Measurements from ENCODE around the gene VEGFB. TPM values are rescaled to one million over a fixed set of nuclear protein-coding genes. Genes with fewer than 3 reads are reported as not detected.

Gene VEGFB
- total RNA-seq, 1 experiment from 2014 or later = 101 TPM

DNA sequence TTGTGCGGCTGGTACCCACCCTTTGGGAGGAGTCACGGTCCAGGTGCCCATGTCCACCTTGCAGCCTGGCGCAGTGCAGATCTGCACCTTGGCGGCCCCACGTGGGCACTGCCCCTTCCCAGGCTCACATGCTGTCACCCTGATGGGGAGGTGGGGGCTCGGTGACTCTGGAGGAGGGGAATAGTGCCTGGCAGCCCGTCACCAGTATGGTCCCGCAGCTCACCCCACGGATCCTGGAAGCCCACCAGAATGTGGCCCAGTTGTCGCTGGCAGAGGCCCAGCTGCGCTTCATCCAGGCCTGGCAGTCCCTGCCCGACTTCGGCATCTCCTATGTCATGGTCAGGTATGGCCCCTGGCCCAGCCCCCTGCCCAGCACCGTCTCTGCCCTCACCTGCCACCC is 13.6 kb upstream of the VEGFB start:
- ATAC-seq = no peak; the same call in 1 of the 2 replicates
- POLR2A ChIA-PET = interaction anchor here (0.5 kb wide), 1 partner anchor 11 kb away, joined by 5 read pairs; no protein-coding TSS in a partner anchor
- intact Hi-C loops (cut with micrococcal nuclease; ENCODE audit: unreplicated experiment) (no loop called here), in situ Hi-C loops (cut with HindIII; ENCODE audit: low pct_unique_long_range_greater_than_20kb, low sequenced_read_pairs) (no loop called here)
- no peaks in the 10 kb centered on the region for H3K9me3 ChIP-seq (ENCODE audit: control insufficient read depth, insufficient read depth, low read depth, low read length)
- peaks cover 2% of the 10 kb centered on the region for H3K36me3 ChIP-seq (ENCODE audit: control insufficient read depth, insufficient read depth, low read length)
- H3K27ac ChIP-seq (ENCODE audit: low read length) = no peak overlapping the region
- DNase-seq (ENCODE audit: low read depth, low spot score) = no peak
- CTCF ChIA-PET = no interaction called here
- no TSS peak for BruUV-seq (replicated peaks)
- H3K27me3 ChIP-seq (ENCODE audit: control insufficient read depth, insufficient read depth, low read length) = no peaks in the 10 kb centered on the region
- H3K4me1 ChIP-seq (ENCODE audit: control insufficient read depth, insufficient read depth, low read length) = no peaks in the 10 kb centered on the region; the same call in none of the 2 replicates
- TF ChIP-seq TCF7L2 (IDR thresholded peaks at IDR 0.05; ENCODE audit: low read depth, low read length) = no peak
- TF ChIP-seq SIN3A (IDR thresholded peaks at IDR 0.05; ENCODE audit: borderline replicate concordance, insufficient read depth, low read depth, low read length) = no peak
- TF ChIP-seq, protein P1, sequence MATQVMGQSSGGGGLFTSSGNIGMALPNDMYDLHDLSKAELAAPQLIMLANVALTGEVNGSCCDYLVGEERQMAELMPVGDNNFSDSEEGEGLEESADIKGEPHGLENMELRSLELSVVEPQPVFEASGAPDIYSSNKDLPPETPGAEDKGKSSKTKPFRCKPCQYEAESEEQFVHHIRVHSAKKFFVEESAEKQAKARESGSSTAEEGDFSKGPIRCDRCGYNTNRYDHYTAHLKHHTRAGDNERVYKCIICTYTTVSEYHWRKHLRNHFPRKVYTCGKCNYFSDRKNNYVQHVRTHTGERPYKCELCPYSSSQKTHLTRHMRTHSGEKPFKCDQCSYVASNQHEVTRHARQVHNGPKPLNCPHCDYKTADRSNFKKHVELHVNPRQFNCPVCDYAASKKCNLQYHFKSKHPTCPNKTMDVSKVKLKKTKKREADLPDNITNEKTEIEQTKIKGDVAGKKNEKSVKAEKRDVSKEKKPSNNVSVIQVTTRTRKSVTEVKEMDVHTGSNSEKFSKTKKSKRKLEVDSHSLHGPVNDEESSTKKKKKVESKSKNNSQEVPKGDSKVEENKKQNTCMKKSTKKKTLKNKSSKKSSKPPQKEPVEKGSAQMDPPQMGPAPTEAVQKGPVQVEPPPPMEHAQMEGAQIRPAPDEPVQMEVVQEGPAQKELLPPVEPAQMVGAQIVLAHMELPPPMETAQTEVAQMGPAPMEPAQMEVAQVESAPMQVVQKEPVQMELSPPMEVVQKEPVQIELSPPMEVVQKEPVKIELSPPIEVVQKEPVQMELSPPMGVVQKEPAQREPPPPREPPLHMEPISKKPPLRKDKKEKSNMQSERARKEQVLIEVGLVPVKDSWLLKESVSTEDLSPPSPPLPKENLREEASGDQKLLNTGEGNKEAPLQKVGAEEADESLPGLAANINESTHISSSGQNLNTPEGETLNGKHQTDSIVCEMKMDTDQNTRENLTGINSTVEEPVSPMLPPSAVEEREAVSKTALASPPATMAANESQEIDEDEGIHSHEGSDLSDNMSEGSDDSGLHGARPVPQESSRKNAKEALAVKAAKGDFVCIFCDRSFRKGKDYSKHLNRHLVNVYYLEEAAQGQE (IDR thresholded peaks at IDR 0.05; ENCODE audit: insufficient read depth in 1 of 2, low read depth in 2 of 2, low read length in 1 of 2) = no peak
- no peak overlapping the region for H3K4me3 ChIP-seq (ENCODE audit: low read depth in 2 of 2, low read length in 2 of 2)

DNA sequence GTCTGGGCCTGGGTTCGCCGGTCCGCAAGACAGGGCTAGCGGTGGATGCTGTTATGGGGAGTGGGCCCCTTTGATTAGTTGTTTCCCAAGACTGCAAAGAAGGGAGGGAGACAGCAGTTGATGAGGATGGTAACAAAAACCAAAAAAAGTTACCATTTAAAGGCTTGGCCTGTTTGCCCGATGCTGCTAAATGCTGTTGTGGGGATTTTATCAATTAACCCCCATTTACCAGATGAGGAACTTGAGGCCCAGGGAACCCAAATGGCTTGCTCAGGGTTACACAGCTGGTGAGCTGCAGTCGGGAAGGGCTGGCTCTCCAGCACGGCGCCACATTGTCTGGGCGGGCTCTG is 11.8 kb upstream of the VEGFB start:
- Histone ChIP-seq H3K4me1 (ENCODE audit: control insufficient read depth, insufficient read depth, low read length) (peaks cover 5% of the 10 kb centered on the region), H3K27ac (ENCODE audit: low read length) (no peak overlapping the region), H3K36me3 (ENCODE audit: control insufficient read depth, insufficient read depth, low read length) (peaks cover 2% of the 10 kb centered on the region), H3K4me3 (ENCODE audit: low read depth in 2 of 2, low read length in 2 of 2) (no peak overlapping the region), H3K27me3 (ENCODE audit: control insufficient read depth, insufficient read depth, low read length) (no peaks in the 10 kb centered on the region), H3K9me3 (ENCODE audit: control insufficient read depth, insufficient read depth, low read depth, low read length) (no peaks in the 10 kb centered on the region)
- DNase-seq (ENCODE audit: low read depth, low spot score) (no peak), ATAC-seq (no peak)
- BruUV-seq (replicated peaks) = no TSS peak
- CTCF ChIA-PET = no interaction called here
- intact Hi-C loops (cut with micrococcal nuclease; ENCODE audit: unreplicated experiment) (no loop called here), in situ Hi-C loops (cut with HindIII; ENCODE audit: low pct_unique_long_range_greater_than_20kb, low sequenced_read_pairs) (no loop called here)
- POLR2A ChIA-PET = no interaction called here
- TF ChIP-seq SIN3A (IDR thresholded peaks at IDR 0.05; ENCODE audit: borderline replicate concordance, insufficient read depth, low read depth, low read length) (no peak), TCF7L2 (IDR thresholded peaks at IDR 0.05; ENCODE audit: low read depth, low read length) (no peak), POLR2AphosphoS5 (IDR thresholded peaks at IDR 0.05; ENCODE audit: low read depth, low read length) (no peak)
- TF ChIP-seq, protein P1 (IDR thresholded peaks at IDR 0.05; ENCODE audit: insufficient read depth in 1 of 2, low read depth in 2 of 2, low read length in 1 of 2) = no peak
- TF ChIP-seq, protein P2, sequence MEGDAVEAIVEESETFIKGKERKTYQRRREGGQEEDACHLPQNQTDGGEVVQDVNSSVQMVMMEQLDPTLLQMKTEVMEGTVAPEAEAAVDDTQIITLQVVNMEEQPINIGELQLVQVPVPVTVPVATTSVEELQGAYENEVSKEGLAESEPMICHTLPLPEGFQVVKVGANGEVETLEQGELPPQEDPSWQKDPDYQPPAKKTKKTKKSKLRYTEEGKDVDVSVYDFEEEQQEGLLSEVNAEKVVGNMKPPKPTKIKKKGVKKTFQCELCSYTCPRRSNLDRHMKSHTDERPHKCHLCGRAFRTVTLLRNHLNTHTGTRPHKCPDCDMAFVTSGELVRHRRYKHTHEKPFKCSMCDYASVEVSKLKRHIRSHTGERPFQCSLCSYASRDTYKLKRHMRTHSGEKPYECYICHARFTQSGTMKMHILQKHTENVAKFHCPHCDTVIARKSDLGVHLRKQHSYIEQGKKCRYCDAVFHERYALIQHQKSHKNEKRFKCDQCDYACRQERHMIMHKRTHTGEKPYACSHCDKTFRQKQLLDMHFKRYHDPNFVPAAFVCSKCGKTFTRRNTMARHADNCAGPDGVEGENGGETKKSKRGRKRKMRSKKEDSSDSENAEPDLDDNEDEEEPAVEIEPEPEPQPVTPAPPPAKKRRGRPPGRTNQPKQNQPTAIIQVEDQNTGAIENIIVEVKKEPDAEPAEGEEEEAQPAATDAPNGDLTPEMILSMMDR (IDR thresholded peaks at IDR 0.05) = no peak

Data from Panc1 (cell line).